ENCODE measurements around the gene PNKP. TPM values are rescaled to one million over a fixed set of nuclear protein-coding genes. Genes with fewer than 3 reads are reported as not detected.
A peak's percentile ranks its signal among the peaks of the same experiment; 100 is the strongest.

PNKP gene
- total RNA-seq (100 to 1,000 TPM in 1 of 7 donors, 10 to 100 TPM in 6; 47.2 to 111 (median 74.2) TPM), polyA plus RNA-seq (10 to 100 TPM in 1 of 2 donors, 1 to 10 TPM in 1; 6.8 to 39.0 TPM)
- long read RNA-seq, donor 1, transcript PNKP-201 (17 exons, 2,041 nt), result minor isoform, 11 of 79 reads
- long read RNA-seq, donor 1, transcript PNKP-207 (16 exons, 1,665 nt), result major isoform, 35 of 79 reads
- long read RNA-seq, donor 1, partial matches to known transcripts, result 11 of 79 reads
- long read RNA-seq, donor 1, other reads (novel, unspliced or antisense), result 21 of 79 reads
- long read RNA-seq, donor 2, transcript PNKP-207 (16 exons, 1,665 nt), result major isoform, 6 of 17 reads
- long read RNA-seq, donor 2, partial matches to known transcripts, result 8 of 17 reads
- long read RNA-seq, donor 2, other reads (novel, unspliced or antisense), result 0 of 17 reads
- long read RNA-seq, donor 3, transcript PNKP-207 (16 exons, 1,665 nt), result major isoform, 8 of 30 reads
- long read RNA-seq, donor 3, transcript PNKP-201 (17 exons, 2,041 nt), result minor isoform, 6 of 30 reads
- long read RNA-seq, donor 3, partial matches to known transcripts, result 4 of 30 reads
- long read RNA-seq, donor 3, other reads (novel, unspliced or antisense), result 10 of 30 reads

- Histone ChIP-seq H3K36me3 (no peaks in the 10 kb centered on the region), H3K9me3 (no peaks in the 10 kb centered on the region), H3K4me1 (ENCODE audit: insufficient read depth) (peaks cover 26% of the 10 kb centered on the region), H3K4me3 (peak within 1 kb of the TSS; percentile 59), H3K27ac (peak within 1 kb of the TSS; percentile 55 to 80), H3K27me3 (no peaks in the 10 kb centered on the region)
- DNase-seq, result peak; percentile 91 to 94 (median 92)
- WGBS, 3 donors, result 0 to 1% (median 0%) methylated on average over 27 to 65 of the region's 65 CpGs
- intact Hi-C loops (cut with DNase I), result no loop called here
- TF ChIP-seq EP300 (IDR thresholded peaks at IDR 0.05) (no peak), POLR2A (IDR thresholded peaks at IDR 0.05) (peak; percentile 64)
- TF ChIP-seq, protein P1, sequence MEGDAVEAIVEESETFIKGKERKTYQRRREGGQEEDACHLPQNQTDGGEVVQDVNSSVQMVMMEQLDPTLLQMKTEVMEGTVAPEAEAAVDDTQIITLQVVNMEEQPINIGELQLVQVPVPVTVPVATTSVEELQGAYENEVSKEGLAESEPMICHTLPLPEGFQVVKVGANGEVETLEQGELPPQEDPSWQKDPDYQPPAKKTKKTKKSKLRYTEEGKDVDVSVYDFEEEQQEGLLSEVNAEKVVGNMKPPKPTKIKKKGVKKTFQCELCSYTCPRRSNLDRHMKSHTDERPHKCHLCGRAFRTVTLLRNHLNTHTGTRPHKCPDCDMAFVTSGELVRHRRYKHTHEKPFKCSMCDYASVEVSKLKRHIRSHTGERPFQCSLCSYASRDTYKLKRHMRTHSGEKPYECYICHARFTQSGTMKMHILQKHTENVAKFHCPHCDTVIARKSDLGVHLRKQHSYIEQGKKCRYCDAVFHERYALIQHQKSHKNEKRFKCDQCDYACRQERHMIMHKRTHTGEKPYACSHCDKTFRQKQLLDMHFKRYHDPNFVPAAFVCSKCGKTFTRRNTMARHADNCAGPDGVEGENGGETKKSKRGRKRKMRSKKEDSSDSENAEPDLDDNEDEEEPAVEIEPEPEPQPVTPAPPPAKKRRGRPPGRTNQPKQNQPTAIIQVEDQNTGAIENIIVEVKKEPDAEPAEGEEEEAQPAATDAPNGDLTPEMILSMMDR (IDR thresholded peaks at IDR 0.05), result peak in 1 of 3 donors; percentile 17
Measured at GRCh38 chr19:49866933-49867782, at the start of gene PNKP. PNKP (minus strand) TSS chr19:49867576; CDS start chr19:49867204, 372 bp downstream.

GRCh38 chr19:49915271-49915670, 47.9 kb upstream of the PNKP start:
- Histone ChIP-seq H3K36me3 (no peaks in the 10 kb centered on the region), H3K9me3 (no peaks in the 10 kb centered on the region), H3K4me3 (no peak overlapping the region), H3K27ac (no peak overlapping the region), H3K27me3 (no peaks in the 10 kb centered on the region), H3K4me1 (ENCODE audit: insufficient read depth) (peaks cover 9% of the 10 kb centered on the region)
- DNase-seq, result no peak
- TF ChIP-seq POLR2A (IDR thresholded peaks at IDR 0.05) (no peak), EP300 (IDR thresholded peaks at IDR 0.05) (no peak)
- TF ChIP-seq, protein P1 (IDR thresholded peaks at IDR 0.05), result no peak
- intact Hi-C loops (cut with DNase I), result no loop called here
- WGBS, 3 donors, result 94 to 96% (median 94%) methylated on average over 6 of the region's 6 CpGs

GRCh38 chr19:49913720-49914119, 46.3 kb upstream of the PNKP start:
- no peak for DNase-seq
- WGBS, 3 donors, result 40 to 49% (median 44%) methylated on average over 10 of the region's 10 CpGs
- Histone ChIP-seq H3K4me3 (no peak overlapping the region), H3K9me3 (no peaks in the 10 kb centered on the region), H3K36me3 (no peaks in the 10 kb centered on the region), H3K27ac (no peak overlapping the region), H3K4me1 (ENCODE audit: insufficient read depth) (peaks cover 9% of the 10 kb centered on the region), H3K27me3 (no peaks in the 10 kb centered on the region)
- TF ChIP-seq POLR2A (IDR thresholded peaks at IDR 0.05), result no peak
- TF ChIP-seq EP300 (IDR thresholded peaks at IDR 0.05), result no peak
- TF ChIP-seq, protein P1 (IDR thresholded peaks at IDR 0.05), result no peak
- intact Hi-C loops (cut with DNase I), result no loop called here

GRCh38 chr19:49912965-49913685, 45.7 kb upstream of the PNKP start:
- Histone ChIP-seq H3K4me3 (no peak overlapping the region), H3K4me1 (ENCODE audit: insufficient read depth) (peaks cover 9% of the 10 kb centered on the region), H3K27ac (peak overlapping the region in 1 of 2 donors; percentile 33), H3K27me3 (no peaks in the 10 kb centered on the region), H3K36me3 (no peaks in the 10 kb centered on the region), H3K9me3 (no peaks in the 10 kb centered on the region)
- no peak for TF ChIP-seq POLR2A (IDR thresholded peaks at IDR 0.05)
- no peak for TF ChIP-seq EP300 (IDR thresholded peaks at IDR 0.05)
- TF ChIP-seq, protein P1 (IDR thresholded peaks at IDR 0.05), result peak in 1 of 3 donors; percentile 10
- peak; percentile 50 to 74 (median 55) for DNase-seq
- intact Hi-C loops (cut with DNase I), result no loop called here
- 18 to 47% (median 30%) methylated on average over 21 of the region's 21 CpGs for WGBS, 3 donors
